ENCODE results near the gene PTRHD1. TPM values are rescaled to one million over a fixed set of nuclear protein-coding genes. Genes with fewer than 3 reads are reported as not detected.

Gene PTRHD1
- polyA plus RNA-seq, 1 of the 3 experiments (the other 2 are of a cell fraction): 74.4 TPM

DNA sequence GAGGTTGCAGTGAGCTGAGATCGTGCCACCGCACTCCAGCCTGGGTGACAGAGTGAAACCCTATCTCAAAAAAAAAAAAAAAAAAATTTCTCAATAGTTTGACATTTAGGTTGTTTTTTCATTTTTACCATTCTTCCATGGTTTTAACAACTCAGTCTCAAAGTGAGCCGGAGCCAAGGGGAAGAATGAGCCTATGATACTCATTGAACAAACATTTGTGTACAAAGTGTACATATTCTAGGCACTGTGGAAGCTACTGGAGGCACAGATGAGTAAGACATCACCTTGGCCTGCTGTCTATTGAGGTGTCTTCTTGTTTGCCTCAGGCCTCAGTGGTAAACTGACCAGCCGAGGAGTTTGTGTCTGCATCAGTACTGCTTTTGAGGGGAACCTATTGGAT, 22.0 kb upstream of the PTRHD1 start:
- Histone ChIP-seq H2AFZ (ENCODE audit: low read depth) (no peak overlapping the region), H3K4me3 (ENCODE audit: low read depth in 2 of 2, low read length in 1 of 2) (no peak overlapping the region), H3K27ac (ENCODE audit: low read depth in 2 of 2, low read length in 1 of 2) (no peak overlapping the region), H4K20me1 (ENCODE audit: insufficient read depth) (no peaks in the 10 kb centered on the region), H3K79me2 (ENCODE audit: insufficient read depth) (peaks cover 65% of the 10 kb centered on the region), H3K4me2 (no peak overlapping the region), H3K9me3 (no peaks in the 10 kb centered on the region), H3K9me2 (no peaks in the 10 kb centered on the region), H3K27me3 (ENCODE audit: insufficient read depth) (no peaks in the 10 kb centered on the region), H3K9ac (no peak overlapping the region), H3F3A (replicated peaks; ENCODE audit: insufficient read depth) (peaks cover 9% of the 10 kb centered on the region), H3K36me3 (replicated peaks in 1 of 2; ENCODE audit: control insufficient read depth in 1 of 2, insufficient read depth in 2 of 2, low read length in 1 of 2) (peaks cover 41 to 46% of the 10 kb centered on the region in 2 experiments), H3K4me1 (ENCODE audit: control insufficient read depth in 1 of 2, insufficient read depth in 2 of 2, low read depth in 1 of 2, low read length in 1 of 2) (peaks cover 4 to 15% of the 10 kb centered on the region in 2 experiments; a peak in 2 of 4 replicates)
- ChIA-PET POLR2A (no interaction called here), CTCF (interaction anchor here (0.6 to 12.4 kb wide), 5 partner anchors 12 to 405 kb away, joined by 3 to 132 read pairs (median 11); partner anchors contain the start of genes CENPO and PTRHD1)
- DNase-seq: no peak
- WGBS (ENCODE audit: low lambda C conversion rate): 92% methylated on average over 4 of the region's 4 CpGs
- TF ChIP-seq CHD2 (IDR thresholded peaks at IDR 0.05; ENCODE audit: low read length, partially characterized antibody) (no peak), POLR2AphosphoS5 (IDR thresholded peaks at IDR 0.05; ENCODE audit: low read depth, low read length) (no peak), TCF12 (IDR thresholded peaks at IDR 0.05) (no peak), GATA2 (CRISPR knock-in tag; IDR thresholded peaks at IDR 0.05) (no peak), NRF1 (IDR thresholded peaks at IDR 0.05; ENCODE audit: low read depth, low read length) (no peak), RXRA (IDR thresholded peaks at IDR 0.05; ENCODE audit: borderline replicate concordance, low read depth) (no peak), TAF1 (IDR thresholded peaks at IDR 0.05; ENCODE audit: borderline replicate concordance, low read depth, low read length) (no peak), MXI1 (IDR thresholded peaks at IDR 0.05; ENCODE audit: low read depth, low read length) (no peak), EP300 (IDR thresholded peaks at IDR 0.05; ENCODE audit: borderline replicate concordance in 1 of 2, low read depth in 1 of 2, low read length in 1 of 2) (no peak), EZH2phosphoT487 (IDR thresholded peaks at IDR 0.05; ENCODE audit: borderline replicate concordance, low read depth) (no peak), NFIC (IDR thresholded peaks at IDR 0.05; ENCODE audit: borderline replicate concordance) (no peak), SMC3 (IDR thresholded peaks at IDR 0.05; ENCODE audit: low read depth, low read length) (no peak), IRF3 (IDR thresholded peaks at IDR 0.05; ENCODE audit: low read depth, low read length) (no peak), RCOR1 (IDR thresholded peaks at IDR 0.05; ENCODE audit: low read length) (no peak), CTCF (IDR thresholded peaks at IDR 0.05) (no peak), TEAD4 (IDR thresholded peaks at IDR 0.05; ENCODE audit: borderline replicate concordance, insufficient read depth) (no peak)
- TF ChIP-seq, protein P1, sequence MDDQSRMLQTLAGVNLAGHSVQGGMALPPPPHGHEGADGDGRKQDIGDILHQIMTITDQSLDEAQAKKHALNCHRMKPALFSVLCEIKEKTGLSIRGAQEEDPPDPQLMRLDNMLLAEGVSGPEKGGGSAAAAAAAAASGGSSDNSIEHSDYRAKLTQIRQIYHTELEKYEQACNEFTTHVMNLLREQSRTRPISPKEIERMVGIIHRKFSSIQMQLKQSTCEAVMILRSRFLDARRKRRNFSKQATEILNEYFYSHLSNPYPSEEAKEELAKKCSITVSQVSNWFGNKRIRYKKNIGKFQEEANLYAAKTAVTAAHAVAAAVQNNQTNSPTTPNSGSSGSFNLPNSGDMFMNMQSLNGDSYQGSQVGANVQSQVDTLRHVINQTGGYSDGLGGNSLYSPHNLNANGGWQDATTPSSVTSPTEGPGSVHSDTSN (IDR thresholded peaks at IDR 0.05): no peak
